Measurements from ENCODE around the gene ADAMTS6. TPM values are rescaled to one million over a fixed set of nuclear protein-coding genes. Genes with fewer than 3 reads are reported as not detected.

ADAMTS6 gene
- polyA plus RNA-seq, 1 experiment = 28.0 TPM

- Histone ChIP-seq H3K36me3 (ENCODE audit: control insufficient read depth, insufficient read depth, low read length) (no peaks in the 10 kb centered on the region), H3K27me3 (ENCODE audit: control insufficient read depth, insufficient read depth, low read length) (no peaks in the 10 kb centered on the region), H3K4me3 (ENCODE audit: low read depth, low read length) (peak overlapping the region; percentile 39)
- ChIA-PET CTCF (interaction anchor here (1.4 to 2.4 kb wide), 4 partner anchors 9 to 379 kb away, joined by 3 to 7 read pairs (median 6); partner anchors contain the start of gene ADAMTS6), POLR2A (no interaction called here)
- peak; percentile 32; the same call in 1 of the 2 replicates for TF ChIP-seq CTCF (IDR thresholded peaks at IDR 0.05; ENCODE audit: insufficient read depth, low read depth, low read length)
- no peak for DNase-seq (ENCODE audit: low read depth)
Observed at GRCh38 chr5:65102976-65103711, 378.6 kb downstream of the ADAMTS6 start.

- ChIA-PET POLR2A (interaction anchor here (0.5 kb wide), 1 partner anchor 378 kb away, joined by 9 read pairs; no protein-coding TSS in a partner anchor), CTCF (interaction anchor here (1.4 to 2.4 kb wide), 4 partner anchors 9 to 380 kb away, joined by 3 to 7 read pairs (median 6); partner anchors contain the start of gene ADAMTS6)
- no peak for DNase-seq (ENCODE audit: low read depth)
- Histone ChIP-seq H3K36me3 (ENCODE audit: control insufficient read depth, insufficient read depth, low read length) (no peaks in the 10 kb centered on the region), H3K4me3 (ENCODE audit: low read depth, low read length) (peak overlapping the region; percentile 39), H3K27me3 (ENCODE audit: control insufficient read depth, insufficient read depth, low read length) (no peaks in the 10 kb centered on the region)
- TF ChIP-seq CTCF (IDR thresholded peaks at IDR 0.05; ENCODE audit: insufficient read depth, low read depth, low read length) = no peak
Observed at GRCh38 chr5:65102371-65102975, 379.2 kb downstream of the ADAMTS6 start.

GRCh38 chr5:65101632-65102100 is 380.1 kb downstream of the ADAMTS6 start:
- H3K27me3 ChIP-seq (ENCODE audit: control insufficient read depth, insufficient read depth, low read length) = no peaks in the 10 kb centered on the region
- TF ChIP-seq CTCF (IDR thresholded peaks at IDR 0.05; ENCODE audit: insufficient read depth, low read depth, low read length) = no peak
- no peaks in the 10 kb centered on the region for H3K36me3 ChIP-seq (ENCODE audit: control insufficient read depth, insufficient read depth, low read length)
- ChIA-PET POLR2A (no interaction called here), CTCF (interaction anchor here (0.9 to 2.0 kb wide), 4 partner anchors 28 to 142 kb away, joined by 3 to 5 read pairs (median 4); no protein-coding TSS in a partner anchor)
- no peak for DNase-seq (ENCODE audit: low read depth)
- no peak overlapping the region for H3K4me3 ChIP-seq (ENCODE audit: low read depth, low read length)

- no peaks in the 10 kb centered on the region for H3K36me3 ChIP-seq (ENCODE audit: control insufficient read depth, insufficient read depth, low read length)
- POLR2A ChIA-PET = no interaction called here
- peak; percentile 11 for DNase-seq (ENCODE audit: low read depth)
- H3K4me3 ChIP-seq (ENCODE audit: low read depth, low read length) = no peak overlapping the region
- CTCF ChIA-PET = interaction anchor here (0.7 to 2.6 kb wide), 8 partner anchors 10 to 382 kb away, joined by 3 to 10 read pairs (median 4); no protein-coding TSS in a partner anchor
- no peaks in the 10 kb centered on the region for H3K27me3 ChIP-seq (ENCODE audit: control insufficient read depth, insufficient read depth, low read length)
- TF ChIP-seq CTCF (IDR thresholded peaks at IDR 0.05; ENCODE audit: insufficient read depth, low read depth, low read length) = peak; percentile 77
Observed at GRCh38 chr5:65100911-65101631, 380.6 kb downstream of the ADAMTS6 start.

Small RNA genes lying within 50 kb of the gene (small RNA-seq; reads per million reads assigned to genes)
- not detected for gene RF00019 (ENCODE audit: insufficient read length, low read depth, low replicate concordance)

Other genes with a start within 250 kb of the ADAMTS6 start
- gene CENPK, start 81.2 kb upstream of the ADAMTS6 start, polyA plus RNA-seq (2011; rRNA removed) = 4.8 and 7.1 TPM in 2 replicates
- gene PPWD1, start 81.4 kb upstream of the ADAMTS6 start, polyA plus RNA-seq (2011; rRNA removed) = 2.5 and 8.7 TPM in 2 replicates
- gene TRIM23, start 142.4 kb upstream of the ADAMTS6 start, polyA plus RNA-seq (2011; rRNA removed) = 15.2 and 16.0 TPM in 2 replicates
- 0.58 and 1.8 TPM in 2 replicates for gene SHLD3, start 143.1 kb upstream of the ADAMTS6 start, polyA plus RNA-seq (2011; rRNA removed)
- 9.8 and 17.7 TPM in 2 replicates for gene TRAPPC13, start 143.1 kb upstream of the ADAMTS6 start, polyA plus RNA-seq (2011; rRNA removed)
- 6.5 and 14.0 TPM in 2 replicates for gene SGTB, start 240.2 kb upstream of the ADAMTS6 start, polyA plus RNA-seq (2011; rRNA removed)
- gene NLN, start 240.3 kb upstream of the ADAMTS6 start, polyA plus RNA-seq (2011; rRNA removed) = 15.4 and 20.2 TPM in 2 replicates

All from BJ (cell line).